T-cell (primary cell): Measurements from ENCODE around the gene MRAS. TPM values are rescaled to one million over a fixed set of nuclear protein-coding genes. Genes with fewer than 3 reads are reported as not detected.

Source experiments
- ATAC-seq, 4 experiments: fragments of 200-7000 bp in 3 of 4; fragments of 150-1000 bp in 1 of 4; cut with Tn5 transposase; replicated peaks in 1 of 4; 1 replicate in 3 of 4; 2 replicates in 1 of 4; pipeline ENCODE4 v1.10.0; 2021; ENCODE audit warnings: moderate library complexity in 3 of 4, mild to moderate bottlenecking in 2 of 4, moderate number of reproducible peaks in 1 of 4
- CTCF ChIA-PET, 2 donors: fragments of 300-600 bp; sonication (Branson Sonifier 250); formaldehyde crosslinking; loops; one replicate each; lab custom pipeline; 2022; ENCODE audit warnings: antibody characterized with exemption in 2 of 2; lab: Charles Lee
- POLR2A ChIA-PET, 2 donors: fragments of 300-600 bp; sonication (Branson Sonifier 250); formaldehyde crosslinking; loops; one replicate each; lab custom pipeline; 2022; ENCODE audit warnings: antibody characterized with exemption in 2 of 2; lab: Charles Lee
- DNase-seq, 35 experiments: peaks; one replicate each; pipeline versions ENCODE4 v3.0.0 to v3.0.0-alpha.2; 2013 to 2023
- H3K27ac ChIP-seq: one replicate; pipeline ENCODE4 v1.5.1; 2013; ENCODE audit warnings: low read length
- H3K27me3 ChIP-seq, 2 experiments: replicated peaks in 1 of 2; 1 replicate in 1 of 2; 2 replicates in 1 of 2; pipeline versions ENCODE4 v1.6.1 to v1.7.0; 2013; ENCODE audit warnings: low read length in 1 of 2, mixed read lengths in 1 of 2; ENCODE audit not compliant: control insufficient read depth in 2 of 2, insufficient read depth in 2 of 2; ENCODE audit errors: extremely low read depth in 1 of 2
- H3K36me3 ChIP-seq, 2 donors: 1 replicate in 1 of 2; 2 replicates in 1 of 2; pipeline versions ENCODE4 v1.6.1 to v1.7.0; 2013; ENCODE audit warnings: low read length in 1 of 2; ENCODE audit not compliant: control insufficient read depth in 2 of 2, insufficient read depth in 1 of 2; ENCODE audit errors: extremely low read depth in 1 of 2
- H3K4me1 ChIP-seq, 2 experiments: 1 replicate in 1 of 2; 2 replicates in 1 of 2; pipeline versions ENCODE4 v1.6.1 to v1.7.0; 2013; ENCODE audit warnings: low read length in 2 of 2, mixed read lengths in 1 of 2; ENCODE audit not compliant: insufficient read depth in 2 of 2, control insufficient read depth in 1 of 2; ENCODE audit errors: extremely low read depth in 1 of 2
- H3K4me3 ChIP-seq, 2 donors: 1 replicate in 1 of 2; 2 replicates in 1 of 2; pipeline versions ENCODE4 v1.5.1 to v1.7.0; 2013; ENCODE audit warnings: mild to moderate bottlenecking in 2 of 2, low read length in 1 of 2, moderate library complexity in 1 of 2; ENCODE audit not compliant: control insufficient read depth in 1 of 2; ENCODE audit errors: extremely low read depth in 1 of 2
- H3K9me3 ChIP-seq: 2 replicates; pipeline ENCODE4 v1.7.0; 2013
- H3K27ac Mint-ChIP-seq, 2 donors: one replicate each; pipeline ENCODE4 v1.8.0; 2020 to 2021; ENCODE audit warnings: mild to moderate bottlenecking in 2 of 2, mixed read lengths in 2 of 2
- H3K27me3 Mint-ChIP-seq, 2 donors: one replicate each; pipeline ENCODE4 v1.8.0; 2021 to 2022; ENCODE audit warnings: mixed read lengths in 2 of 2
- H3K36me3 Mint-ChIP-seq: one replicate; pipeline ENCODE4 v1.8.0; 2021; ENCODE audit warnings: mixed read lengths
- H3K4me1 Mint-ChIP-seq, 3 donors: one replicate each; pipeline ENCODE4 v1.8.0; 2020 to 2022; ENCODE audit warnings: mixed read lengths in 3 of 3, mild to moderate bottlenecking in 1 of 3
- H3K4me3 Mint-ChIP-seq, 3 donors: one replicate each; pipeline ENCODE4 v1.8.0; 2020 to 2022; ENCODE audit warnings: mild to moderate bottlenecking in 3 of 3, mixed read lengths in 3 of 3, moderate library complexity in 3 of 3
- H3K9me3 Mint-ChIP-seq, 3 donors: one replicate each; pipeline ENCODE4 v1.8.0; 2020 to 2022; ENCODE audit warnings: mixed read lengths in 3 of 3
- WGBS: methylation state at CpG from one replicate; pipeline ENCODE4 v1.1.5; 2013; ENCODE audit warnings: missing lambda C conversion rate; ENCODE audit not compliant: insufficient coverage; 5-methylcytosine and 5-hydroxymethylcytosine counted together
- total RNA-seq, 35 experiments: library from RNA in 6 of 35; stranded (reverse) in 6 of 35; fragments of 120-200 nt in 1 of 35; gene quantifications; one replicate each; pipeline versions ENCODE4 v1.2.1 to v1.2.4 and lab custom pipeline; 2013 to 2026

The MRAS gene
- total RNA-seq, 5 donors from 2014 or later (not counting 1 experiment from before 2014, with no cell fraction given): 0.28 to 0.49 (median 0.42) TPM; not detected in 1

DNA sequence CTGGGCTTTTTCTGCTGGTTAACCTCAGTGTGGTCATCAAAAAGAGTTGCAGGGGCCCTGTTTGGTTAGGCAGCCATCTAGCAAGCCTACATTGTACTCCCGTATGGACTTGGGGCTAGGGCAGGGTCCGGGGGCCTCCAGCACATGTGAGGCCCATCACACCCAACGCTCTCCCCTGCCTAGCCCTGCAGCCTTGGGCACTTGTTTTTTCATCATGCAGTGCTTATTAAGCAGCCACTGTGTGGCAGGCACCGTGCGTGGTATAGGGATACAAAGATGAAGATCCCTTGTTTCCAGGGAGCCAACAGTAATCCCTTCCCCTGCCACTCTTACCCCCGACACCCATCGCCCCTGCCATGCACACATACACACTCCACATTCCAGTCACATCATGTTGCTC lies 14.2 kb downstream of the MRAS start:
- Histone ChIP-seq H3K9me3 (no peaks in the 10 kb centered on the region), H3K27ac (no peak overlapping the region), H3K4me1 (no peaks in the 10 kb centered on the region), H3K4me3 (no peak overlapping the region), H3K36me3 (no peaks in the 10 kb centered on the region), H3K27me3 (peaks cover 0 to 13% of the 10 kb centered on the region in 2 experiments)
- Mint-ChIP-seq H3K4me1 (no peaks in the 10 kb centered on the region), H3K27ac (no peak overlapping the region), H3K27me3 (peaks cover 5 to 11% of the 10 kb centered on the region in 2 donors), H3K36me3 (no peaks in the 10 kb centered on the region), H3K4me3 (no peak overlapping the region), H3K9me3 (no peaks in the 10 kb centered on the region)
- WGBS: 87% methylated on average over 7 of the region's 7 CpGs
- no peak for ATAC-seq
- ChIA-PET POLR2A (no interaction called here), CTCF (no interaction called here)
- DNase-seq: no peak

GRCh38 chr3:138363322-138363721 lies 14.9 kb downstream of the MRAS start:
- no peaks in the 10 kb centered on the region for H3K4me1 ChIP-seq
- Mint-ChIP-seq H3K36me3 (no peaks in the 10 kb centered on the region), H3K4me1 (peaks cover 0 to 4% (median 0%) of the 10 kb centered on the region in 3 donors), H3K9me3 (no peaks in the 10 kb centered on the region), H3K4me3 (no peak overlapping the region), H3K27ac (no peak overlapping the region), H3K27me3 (peaks cover 5 to 11% of the 10 kb centered on the region in 2 donors)
- no peak overlapping the region for H3K4me3 ChIP-seq
- no peaks in the 10 kb centered on the region for H3K9me3 ChIP-seq
- ATAC-seq (no peak), DNase-seq (no peak)
- ChIA-PET POLR2A (no interaction called here), CTCF (interaction anchor here (0.6 to 0.7 kb wide), 4 partner anchors 9 to 63 kb away, joined by 3 to 10 read pairs (median 4); no protein-coding TSS in a partner anchor)
- H3K27ac ChIP-seq: no peak overlapping the region
- H3K27me3 ChIP-seq: peaks cover 0 to 13% of the 10 kb centered on the region in 2 experiments
- H3K36me3 ChIP-seq: no peaks in the 10 kb centered on the region
- WGBS: 85% methylated on average over 4 of the region's 4 CpGs

- Histone ChIP-seq H3K27ac (no peak overlapping the region), H3K36me3 (no peaks in the 10 kb centered on the region), H3K4me3 (no peak overlapping the region), H3K4me1 (no peaks in the 10 kb centered on the region), H3K9me3 (no peaks in the 10 kb centered on the region), H3K27me3 (peaks cover 0 to 16% of the 10 kb centered on the region in 2 experiments)
- POLR2A ChIA-PET: interaction anchor here in 1 of 2 donors (0.6 kb wide), 1 partner anchor 127 kb away, joined by 3 read pairs; no protein-coding TSS in a partner anchor
- Mint-ChIP-seq H3K4me3 (no peak overlapping the region), H3K27ac (no peak overlapping the region), H3K27me3 (peaks cover 10 to 11% of the 10 kb centered on the region in 2 donors), H3K4me1 (peaks cover 0 to 4% (median 0%) of the 10 kb centered on the region in 3 donors), H3K36me3 (no peaks in the 10 kb centered on the region), H3K9me3 (no peaks in the 10 kb centered on the region)
- CTCF ChIA-PET: no interaction called here
- DNase-seq (no peak), ATAC-seq (no peak)
- WGBS: 66% methylated on average over 3 of the region's 6 CpGs
These were observed 16.2 kb downstream of the MRAS start for GRCh38 chr3:138364356-138365252.

GRCh38 chr3:138365253-138365555 lies 16.8 kb downstream of the MRAS start:
- no peak for DNase-seq
- no peak overlapping the region for H3K27ac ChIP-seq
- ChIA-PET CTCF (no interaction called here), POLR2A (no interaction called here)
- H3K9me3 ChIP-seq: no peaks in the 10 kb centered on the region
- H3K4me1 ChIP-seq: no peaks in the 10 kb centered on the region
- H3K36me3 ChIP-seq: no peaks in the 10 kb centered on the region
- Mint-ChIP-seq H3K4me1 (peaks cover 0 to 4% (median 0%) of the 10 kb centered on the region in 3 donors), H3K27ac (no peak overlapping the region), H3K4me3 (no peak overlapping the region), H3K27me3 (peaks cover 11 to 13% of the 10 kb centered on the region in 2 donors), H3K36me3 (no peaks in the 10 kb centered on the region), H3K9me3 (no peaks in the 10 kb centered on the region)
- H3K4me3 ChIP-seq: no peak overlapping the region
- ATAC-seq: no peak
- peaks cover 0 to 18% of the 10 kb centered on the region in 2 experiments for H3K27me3 ChIP-seq
- WGBS: 100% methylated on average over 3 of the region's 4 CpGs

DNA sequence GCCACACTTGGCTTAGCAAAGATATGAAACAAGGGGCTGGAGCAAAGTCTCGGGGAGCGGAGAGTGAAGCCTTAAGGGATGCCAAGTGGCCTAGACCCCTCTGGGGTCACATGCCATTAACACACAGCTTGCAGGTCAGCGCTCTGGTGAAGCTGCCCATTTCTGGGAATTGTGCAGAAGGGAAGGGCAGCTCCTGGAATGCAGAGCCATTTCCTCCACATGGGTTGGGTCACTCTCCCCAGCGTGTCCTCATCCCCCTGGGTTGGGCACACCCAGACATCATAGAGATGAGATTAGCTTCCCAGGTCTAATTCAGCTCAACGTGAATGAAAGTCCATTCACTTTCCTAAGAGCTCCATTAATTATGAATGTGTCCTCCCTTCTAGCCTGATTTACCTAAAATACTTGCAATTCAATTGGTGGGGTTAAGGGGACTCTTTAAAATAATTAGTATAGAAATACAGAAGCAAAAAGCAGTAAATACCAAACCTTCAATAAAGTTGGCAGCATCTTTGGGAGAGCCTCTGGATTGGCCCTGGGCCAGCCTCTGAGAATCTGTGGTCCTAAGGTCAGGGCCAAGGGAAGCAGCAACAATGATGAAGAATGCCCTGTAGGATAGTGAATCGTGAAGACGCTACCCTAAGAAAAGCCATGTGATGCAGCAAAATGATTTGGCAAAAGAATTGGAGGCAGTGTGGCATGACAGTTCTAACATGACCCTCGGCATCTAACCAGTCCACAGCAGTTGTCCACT lies 17.8 kb downstream of the MRAS start:
- Histone ChIP-seq H3K4me1 (no peaks in the 10 kb centered on the region), H3K27me3 (peaks cover 0 to 21% of the 10 kb centered on the region in 2 experiments), H3K36me3 (no peaks in the 10 kb centered on the region), H3K9me3 (no peaks in the 10 kb centered on the region), H3K4me3 (no peak overlapping the region), H3K27ac (no peak overlapping the region)
- H3K36me3 Mint-ChIP-seq: no peaks in the 10 kb centered on the region
- CTCF ChIA-PET: no interaction called here
- 68% methylated on average over 5 of the region's 8 CpGs for WGBS
- H3K4me1 Mint-ChIP-seq: peaks cover 0 to 4% (median 0%) of the 10 kb centered on the region in 3 donors
- peaks cover 16 to 18% of the 10 kb centered on the region in 2 donors for H3K27me3 Mint-ChIP-seq
- no peak for ATAC-seq
- H3K9me3 Mint-ChIP-seq: no peaks in the 10 kb centered on the region
- no peak for DNase-seq
- POLR2A ChIA-PET: no interaction called here
- no peak overlapping the region for H3K4me3 Mint-ChIP-seq
- no peak overlapping the region for H3K27ac Mint-ChIP-seq

- no peaks in the 10 kb centered on the region for H3K9me3 ChIP-seq
- H3K27me3 ChIP-seq: peaks cover 0 to 20% of the 10 kb centered on the region in 2 experiments
- Mint-ChIP-seq H3K27ac (no peak overlapping the region), H3K27me3 (peaks cover 22 to 26% of the 10 kb centered on the region in 2 donors), H3K36me3 (no peaks in the 10 kb centered on the region), H3K4me3 (no peak overlapping the region), H3K9me3 (no peaks in the 10 kb centered on the region), H3K4me1 (peaks cover 0 to 4% (median 0%) of the 10 kb centered on the region in 3 donors)
- no peak overlapping the region for H3K27ac ChIP-seq
- H3K4me1 ChIP-seq: no peaks in the 10 kb centered on the region
- H3K36me3 ChIP-seq: no peaks in the 10 kb centered on the region
- no peak overlapping the region for H3K4me3 ChIP-seq
- 80% methylated on average over 2 of the region's 7 CpGs for WGBS
- ATAC-seq (no peak), DNase-seq (no peak)
- ChIA-PET POLR2A (no interaction called here), CTCF (interaction anchor here in 1 of 2 donors (0.6 kb wide), 1 partner anchor 1965 kb away, joined by 3 read pairs; no protein-coding TSS in a partner anchor)
These were observed 19.0 kb downstream of the MRAS start for GRCh38 chr3:138367326-138367850.
